GM12874 (cell line): Measurements from ENCODE around the gene CNTNAP4.

Source experiments
- CTCF ChIP-seq: IDR thresholded peaks from 2 replicates; pipeline ENCODE4 v1.5.1; 2011; ENCODE audit warnings: low read depth, mild to moderate bottlenecking, control low read depth, low read length, moderate library complexity; ENCODE audit not compliant: insufficient read depth

The CNTNAP4 gene

GRCh38 chr16:76444832-76445231, 167.6 kb downstream of the CNTNAP4 start:
- TF ChIP-seq CTCF: no peak

- TF ChIP-seq CTCF: no peak
These were observed 168.6 kb downstream of the CNTNAP4 start for GRCh38 chr16:76445815-76446214.

- TF ChIP-seq CTCF: no peak
These were observed 169.1 kb downstream of the CNTNAP4 start for GRCh38 chr16:76446251-76446650.

GRCh38 chr16:76450890-76451289, 173.7 kb downstream of the CNTNAP4 start:
- no peak for TF ChIP-seq CTCF

- no peak for TF ChIP-seq CTCF
These were observed 178.1 kb downstream of the CNTNAP4 start for GRCh38 chr16:76455257-76455656.

GRCh38 chr16:76456016-76456415, 178.8 kb downstream of the CNTNAP4 start:
- no peak for TF ChIP-seq CTCF

- no peak for TF ChIP-seq CTCF
These were observed 181.9 kb downstream of the CNTNAP4 start for GRCh38 chr16:76459111-76459510.

GRCh38 chr16:76461836-76462235, 184.6 kb downstream of the CNTNAP4 start:
- no peak for TF ChIP-seq CTCF
